GM19324 (cell line): ENCODE measurements around the gene CPOX.
"Not testable (repeated sequence)": the region's sequence is repeated elsewhere in the genome, so short reads cannot be mapped to it uniquely, and the experiment has no call there.

ENCODE experiments used
- ATAC-seq: cut with Tn5 transposase; IDR thresholded peaks from one replicate; pipeline ENCODE4 v1.9.1; 2021; ENCODE audit warnings: mild to moderate bottlenecking, moderate library complexity; ENCODE audit not compliant: unreplicated experiment, low FRiP score

The CPOX gene

DNA sequence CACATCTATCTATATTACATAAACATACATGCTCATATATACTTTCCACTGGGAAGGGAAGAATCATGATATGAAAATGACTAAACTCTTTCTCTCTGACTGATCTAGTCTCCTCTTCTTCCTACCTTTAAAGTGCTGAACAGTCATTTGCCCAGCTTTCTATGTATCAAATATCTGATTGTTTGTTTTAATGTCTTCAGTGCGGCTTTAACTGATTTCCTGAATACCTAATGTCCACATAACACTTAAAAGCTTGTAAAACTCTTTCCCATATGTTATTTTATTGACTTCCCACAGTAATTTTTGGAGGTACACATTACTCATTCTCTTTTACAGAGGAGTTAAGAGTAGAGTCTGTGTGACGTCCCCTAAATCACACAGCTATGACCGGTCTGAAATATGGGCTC lies 28.2 kb downstream of the CPOX start:
- no peak for ATAC-seq

DNA sequence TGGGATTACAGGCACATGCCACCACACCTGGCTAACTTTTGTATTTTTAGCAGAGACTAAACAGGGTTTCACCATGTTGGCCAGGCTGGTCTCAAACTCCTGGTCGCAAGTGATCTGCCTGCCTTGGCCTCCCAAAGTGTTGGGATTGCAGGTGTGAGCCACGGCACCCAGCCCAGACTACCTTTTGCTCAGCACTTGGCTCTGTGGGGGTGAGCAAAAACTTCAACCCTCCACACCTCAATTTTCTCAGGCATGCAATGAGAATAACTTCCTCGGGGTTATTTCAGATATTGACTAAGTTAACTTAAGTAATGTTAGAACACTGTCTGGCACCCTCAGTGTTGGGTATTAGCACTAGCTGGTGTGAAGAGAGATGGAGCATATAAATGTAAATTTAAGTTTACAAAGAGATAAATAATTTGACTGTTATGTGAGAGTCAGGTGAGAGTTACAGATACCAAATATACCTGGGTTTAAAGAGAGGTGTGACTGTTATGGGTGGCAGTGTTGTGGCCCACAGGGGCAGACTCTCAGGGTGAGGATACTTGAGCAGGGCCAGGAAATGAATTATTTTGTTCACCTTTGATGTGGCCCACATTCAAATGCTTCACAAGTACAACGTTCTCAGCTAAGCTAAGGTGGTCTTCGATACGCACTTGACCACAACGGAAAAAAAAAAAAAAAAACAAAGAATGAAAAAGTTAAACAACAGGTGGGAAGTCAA lies 29.0 kb downstream of the CPOX start:
- ATAC-seq = peak; percentile 15

GRCh38 chr3:98563661-98564281 lies 29.6 kb downstream of the CPOX start:
- peak; percentile 71 for ATAC-seq

GRCh38 chr3:98561727-98562521 lies 31.5 kb downstream of the CPOX start:
- no peak for ATAC-seq

GRCh38 chr3:98560911-98561310 lies 32.5 kb downstream of the CPOX start:
- ATAC-seq = no peak

DNA sequence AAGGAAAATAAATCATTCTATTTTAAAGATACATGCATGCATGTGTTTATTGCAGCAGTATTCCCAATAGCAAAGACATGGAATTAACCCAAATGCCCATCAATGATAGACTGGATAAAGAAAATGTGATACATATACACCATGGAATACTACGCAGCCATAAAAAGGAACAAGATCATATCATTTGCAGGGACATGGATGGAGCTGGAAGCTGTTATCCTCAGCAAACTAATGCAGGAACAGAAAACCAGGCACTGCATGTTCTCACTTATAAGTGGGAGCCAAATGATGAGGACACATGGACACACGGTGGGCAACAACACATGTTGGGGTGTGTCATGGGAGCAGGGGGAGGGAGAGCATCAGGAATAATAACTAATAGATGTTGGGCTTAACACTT lies 33.6 kb downstream of the CPOX start:
- not testable (repeated sequence) for ATAC-seq

- ATAC-seq = no peak
Measured at GRCh38 chr3:98558100-98558827, 35.1 kb downstream of the CPOX start.

GRCh38 chr3:98557324-98558010 lies 35.9 kb downstream of the CPOX start:
- ATAC-seq = no peak

GRCh38 chr3:98556164-98557130 lies 37.0 kb downstream of the CPOX start:
- peak; percentile 74 for ATAC-seq

DNA sequence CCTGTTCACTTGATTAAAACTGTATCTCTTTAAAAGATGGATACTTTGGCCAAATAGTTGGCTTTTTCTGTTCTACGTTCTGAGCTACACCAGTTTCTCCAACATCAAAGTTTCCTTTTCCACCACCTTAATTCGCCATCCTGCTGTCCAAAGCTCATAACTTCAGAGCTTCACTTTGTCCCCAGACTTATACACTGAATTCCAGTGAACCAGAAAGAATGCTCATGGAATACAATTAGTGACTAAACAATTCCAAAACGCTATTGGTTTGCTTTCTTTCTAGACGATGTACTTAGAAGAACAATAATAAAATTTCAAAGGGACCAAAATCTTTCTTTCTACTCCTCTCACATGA lies 38.4 kb downstream of the CPOX start:
- no peak for ATAC-seq

DNA sequence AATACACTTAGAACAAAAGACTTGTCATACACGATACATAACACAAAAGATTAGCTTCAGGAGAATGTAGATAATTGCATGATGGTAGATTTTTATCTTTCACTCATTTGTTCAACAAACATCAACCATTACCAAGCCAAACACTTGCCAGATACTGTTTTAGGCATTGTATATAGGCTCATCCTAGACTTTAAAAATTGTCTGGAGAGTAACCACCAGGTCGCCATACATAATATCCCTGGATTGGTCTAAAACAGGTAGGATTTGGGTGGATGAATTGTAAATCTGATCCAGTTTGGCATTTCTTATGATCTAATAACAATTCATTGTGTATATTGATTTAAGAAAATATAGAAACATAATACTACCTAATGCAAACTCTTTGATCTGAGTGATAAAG lies 38.8 kb downstream of the CPOX start:
- no peak for ATAC-seq

GRCh38 chr3:98553753-98554152 lies 39.7 kb downstream of the CPOX start:
- no peak for ATAC-seq

DNA sequence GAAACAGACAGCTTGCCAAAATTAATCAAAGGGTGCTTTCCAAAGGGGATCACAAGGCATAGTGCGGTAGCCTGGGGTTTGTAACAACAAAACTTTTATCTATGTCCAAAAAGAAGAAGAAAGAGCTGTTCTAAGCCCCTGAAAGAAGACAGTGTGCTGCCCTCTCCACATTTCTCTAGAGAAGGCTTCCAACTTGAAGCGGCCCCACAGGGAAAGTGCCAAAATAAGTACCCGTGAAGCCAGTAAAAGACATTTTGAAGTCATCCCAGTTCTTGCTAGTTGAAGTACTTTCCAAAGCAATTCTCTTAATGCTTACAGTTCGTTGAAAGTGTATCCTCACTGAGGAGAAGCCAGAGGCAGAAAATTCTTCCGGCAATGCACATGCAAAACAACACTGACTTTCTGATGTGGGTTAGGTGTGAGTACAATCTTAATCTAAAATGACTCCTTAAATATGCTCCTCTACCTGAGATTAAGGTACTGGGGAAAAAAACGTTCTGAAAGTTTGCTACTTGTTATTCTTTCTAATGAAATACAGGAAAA lies 40.3 kb downstream of the CPOX start:
- no peak for ATAC-seq

GRCh38 chr3:98552232-98553020 lies 41.0 kb downstream of the CPOX start:
- ATAC-seq = no peak

GRCh38 chr3:98551754-98552153 lies 41.7 kb downstream of the CPOX start:
- no peak for ATAC-seq

DNA sequence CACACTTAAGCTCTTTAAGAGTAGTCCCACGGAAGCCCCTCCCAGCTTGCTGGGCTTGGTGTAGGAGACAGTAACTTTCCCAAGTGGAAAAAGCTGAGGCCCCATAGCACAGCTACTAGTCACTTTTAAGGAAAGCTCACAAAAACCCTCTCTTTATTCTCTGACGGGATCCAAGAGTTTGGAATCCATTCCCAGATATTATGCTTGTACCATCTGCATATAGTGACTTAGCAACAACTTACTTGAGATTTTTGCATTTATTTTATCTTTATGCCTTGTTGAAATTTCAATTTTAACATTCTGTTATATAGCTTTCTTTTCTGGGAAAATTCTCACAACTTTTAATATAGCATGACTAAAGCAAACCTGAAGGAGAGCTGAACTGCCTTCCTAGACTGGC lies 42.2 kb downstream of the CPOX start:
- ATAC-seq = no peak

GRCh38 chr3:98550833-98551232 lies 42.6 kb downstream of the CPOX start:
- ATAC-seq = no peak

- ATAC-seq = no peak
Measured at GRCh38 chr3:98548544-98548943, 44.9 kb downstream of the CPOX start.
